Measurements from ENCODE around the gene EXPH5.

GRCh38 chr11:108571001-108571400 is 22.6 kb downstream of the EXPH5 start:
- no peak for TF ChIP-seq TCF7L2 (IDR thresholded peaks at IDR 0.05; ENCODE audit: low read depth, low read length)
- no peak for TF ChIP-seq RNF219 (CRISPR knock-in tag; IDR thresholded peaks at IDR 0.05)
- no peak for TF ChIP-seq ZNF707 (CRISPR knock-in tag; conservative IDR thresholded peaks at IDR 0.05)
- no peak for TF ChIP-seq JUN (IDR thresholded peaks at IDR 0.05; ENCODE audit: borderline replicate concordance, low read depth, low read length)
- TF ChIP-seq JUN (CRISPR knock-in tag; IDR thresholded peaks at IDR 0.05; ENCODE audit: borderline replicate concordance) = no peak
- TF ChIP-seq ZNF224 (CRISPR knock-in tag; IDR thresholded peaks at IDR 0.05) = no peak
